Naive thymus-derived CD4-positive, alpha-beta T cell (primary cell): ENCODE data around the gene PCSK2. TPM values are rescaled to one million over a fixed set of nuclear protein-coding genes. Genes with fewer than 3 reads are reported as not detected.

Source experiments
- ATAC-seq: fragments of 150-1000 bp; cut with Tn5 transposase; 2 replicates; pipeline ENCODE4 v1.10.0; 2021; ENCODE audit warnings: mild to moderate bottlenecking, moderate library complexity
- CTCF ChIA-PET: fragments of 350-600 bp; sonication (Branson Sonifier 250); formaldehyde crosslinking; loops from one replicate; lab custom pipeline; 2021; ENCODE audit warnings: antibody characterized with exemption; lab: Charles Lee
- POLR2A ChIA-PET: fragments of 350-600 bp; sonication (Branson Sonifier 250); formaldehyde crosslinking; loops from one replicate; lab custom pipeline; 2021; ENCODE audit warnings: antibody characterized with exemption, inconsistent platforms; lab: Charles Lee
- DNase-seq, 9 donors: peaks; one replicate each; pipeline versions ENCODE4 v3.0.0 to v3.0.0-alpha.2; 2020 to 2022; ENCODE audit warnings: mixed read lengths in 1 of 9
- H3K27ac ChIP-seq: one replicate; pipeline ENCODE4 v1.7.0; 2013; ENCODE audit warnings: mild to moderate bottlenecking, low read depth, low read length, moderate library complexity
- H3K27me3 ChIP-seq, 2 donors: one replicate each; pipeline ENCODE4 v1.7.0; 2013; ENCODE audit warnings: low read length in 2 of 2, mild to moderate bottlenecking in 2 of 2, moderate library complexity in 2 of 2; ENCODE audit not compliant: control insufficient read depth in 2 of 2, insufficient read depth in 2 of 2
- H3K36me3 ChIP-seq, 3 experiments: 1 replicate in 2 of 3; 2 replicates in 1 of 3; pipeline ENCODE4 v1.7.0; 2013; ENCODE audit warnings: low read length in 3 of 3, mild to moderate bottlenecking in 3 of 3, moderate library complexity in 1 of 3; ENCODE audit not compliant: insufficient read depth in 3 of 3, control insufficient read depth in 2 of 3
- H3K4me1 ChIP-seq, 2 donors: one replicate each; pipeline ENCODE4 v1.7.0; 2013; ENCODE audit warnings: low read length in 2 of 2, mild to moderate bottlenecking in 2 of 2, moderate library complexity in 1 of 2; ENCODE audit not compliant: control insufficient read depth in 2 of 2, insufficient read depth in 2 of 2
- H3K4me3 ChIP-seq: 2 replicates; pipeline ENCODE4 v1.7.0; 2013; ENCODE audit warnings: mild to moderate bottlenecking, low read length
- H3K9me3 ChIP-seq, 3 experiments: 1 replicate in 2 of 3; 2 replicates in 1 of 3; pipeline ENCODE4 v1.7.0; 2013; ENCODE audit warnings: low read length in 3 of 3; ENCODE audit not compliant: control insufficient read depth in 2 of 3
- H3K27ac Mint-ChIP-seq, 9 donors: one replicate each; pipeline ENCODE4 v1.8.0; 2020 to 2022; ENCODE audit warnings: mixed read lengths in 9 of 9, mild to moderate bottlenecking in 8 of 9, moderate library complexity in 5 of 9, inconsistent platforms in 2 of 9
- H3K27me3 Mint-ChIP-seq, 5 donors: one replicate each; pipeline ENCODE4 v1.8.0; 2021 to 2022; ENCODE audit warnings: mixed read lengths in 5 of 5, mild to moderate bottlenecking in 1 of 5
- H3K36me3 Mint-ChIP-seq, 5 donors: one replicate each; pipeline ENCODE4 v1.8.0; 2020 to 2022; ENCODE audit warnings: mixed read lengths in 5 of 5, mild to moderate bottlenecking in 3 of 5, inconsistent platforms in 1 of 5
- H3K4me1 Mint-ChIP-seq, 7 donors: one replicate each; pipeline ENCODE4 v1.8.0; 2020 to 2022; ENCODE audit warnings: mixed read lengths in 7 of 7, mild to moderate bottlenecking in 3 of 7, inconsistent platforms in 1 of 7
- H3K4me3 Mint-ChIP-seq, 10 donors: one replicate each; pipeline ENCODE4 v1.8.0; 2020 to 2022; ENCODE audit warnings: mild to moderate bottlenecking in 10 of 10, mixed read lengths in 10 of 10, moderate library complexity in 6 of 10, inconsistent platforms in 2 of 10
- H3K9me3 Mint-ChIP-seq, 11 donors: one replicate each; pipeline ENCODE4 v1.8.0; 2020 to 2022; ENCODE audit warnings: mixed read lengths in 11 of 11, mild to moderate bottlenecking in 4 of 11, inconsistent platforms in 1 of 11, moderate library complexity in 1 of 11
- intact Hi-C, 2 donors: fragments of 100-400 bp; cut with micrococcal nuclease; formaldehyde crosslinking; loops; one replicate each; pipeline ENCODE4 v1.15.1; 2023
- polyA plus RNA-seq, 2 donors: library from polyadenylated mRNA; unstranded; fragments of 300-500 nt; fragmentation: Illumina TruSeq; gene quantifications; one replicate each; pipeline ENCODE4 v1.2.3, GENCODE V29; 2021
- total RNA-seq, 6 experiments: library from RNA in 5 of 6; stranded (reverse) in 5 of 6; gene quantifications; 1 replicate in 5 of 6; 2 replicates in 1 of 6; pipeline ENCODE4 v1.2.3 and lab custom pipeline; 2021 to 2026

The PCSK2 gene
- total and polyA plus RNA-seq, 7 experiments from 2014 or later: not detected

- Mint-ChIP-seq H3K4me3 (no peak overlapping the region), H3K36me3 (peaks cover 0 to 4% (median 0%) of the 10 kb centered on the region in 5 donors), H3K4me1 (no peaks in the 10 kb centered on the region), H3K27ac (no peak overlapping the region), H3K27me3 (peaks cover 0 to 7% (median 0%) of the 10 kb centered on the region in 5 donors), H3K9me3 (peaks cover 0 to 5% (median 0%) of the 10 kb centered on the region in 11 donors)
- no peaks in the 10 kb centered on the region for H3K9me3 ChIP-seq
- H3K27me3 ChIP-seq: no peaks in the 10 kb centered on the region
- intact Hi-C loops: loop anchor here in 1 of 2 donors (10.0 kb wide), 1 partner anchor 56 kb away; no protein-coding TSS in a partner anchor
- POLR2A ChIA-PET: no interaction called here
- CTCF ChIA-PET: no interaction called here
- no peak for ATAC-seq
- H3K36me3 ChIP-seq: no peaks in the 10 kb centered on the region
- no peak overlapping the region for H3K4me3 ChIP-seq
- no peak overlapping the region for H3K27ac ChIP-seq
- H3K4me1 ChIP-seq: no peaks in the 10 kb centered on the region
- no peak for DNase-seq
Observed at GRCh38 chr20:17470521-17470920, 243.7 kb downstream of the PCSK2 start.

- ATAC-seq (no peak), DNase-seq (no peak)
- Mint-ChIP-seq H3K4me1 (no peaks in the 10 kb centered on the region), H3K4me3 (no peak overlapping the region), H3K27me3 (peaks cover 0 to 7% (median 0%) of the 10 kb centered on the region in 5 donors), H3K36me3 (peaks cover 0 to 4% (median 0%) of the 10 kb centered on the region in 5 donors), H3K9me3 (peaks cover 0 to 5% (median 0%) of the 10 kb centered on the region in 11 donors), H3K27ac (no peak overlapping the region)
- intact Hi-C loops: loop anchor here in 1 of 2 donors (10.0 kb wide), 1 partner anchor 56 kb away; no protein-coding TSS in a partner anchor
- Histone ChIP-seq H3K36me3 (no peaks in the 10 kb centered on the region), H3K4me3 (no peak overlapping the region), H3K4me1 (no peaks in the 10 kb centered on the region), H3K27ac (no peak overlapping the region), H3K27me3 (no peaks in the 10 kb centered on the region), H3K9me3 (no peaks in the 10 kb centered on the region)
- ChIA-PET CTCF (no interaction called here), POLR2A (no interaction called here)
Observed at GRCh38 chr20:17470973-17471372, 244.1 kb downstream of the PCSK2 start.

- Mint-ChIP-seq H3K27ac (no peak overlapping the region), H3K36me3 (peaks cover 0 to 4% (median 0%) of the 10 kb centered on the region in 5 donors), H3K4me3 (no peak overlapping the region), H3K4me1 (no peaks in the 10 kb centered on the region), H3K27me3 (peaks cover 0 to 6% (median 0%) of the 10 kb centered on the region in 5 donors), H3K9me3 (peaks cover 0 to 5% (median 0%) of the 10 kb centered on the region in 11 donors)
- intact Hi-C loops: loop anchor here in 1 of 2 donors (10.0 kb wide), 1 partner anchor 57 kb away; no protein-coding TSS in a partner anchor
- Histone ChIP-seq H3K9me3 (no peaks in the 10 kb centered on the region), H3K4me3 (no peak overlapping the region), H3K36me3 (no peaks in the 10 kb centered on the region), H3K27me3 (no peaks in the 10 kb centered on the region), H3K4me1 (no peaks in the 10 kb centered on the region), H3K27ac (no peak overlapping the region)
- ChIA-PET POLR2A (no interaction called here), CTCF (no interaction called here)
- ATAC-seq: no peak
- no peak for DNase-seq
Observed at GRCh38 chr20:17471606-17472187, 244.9 kb downstream of the PCSK2 start.

DNA sequence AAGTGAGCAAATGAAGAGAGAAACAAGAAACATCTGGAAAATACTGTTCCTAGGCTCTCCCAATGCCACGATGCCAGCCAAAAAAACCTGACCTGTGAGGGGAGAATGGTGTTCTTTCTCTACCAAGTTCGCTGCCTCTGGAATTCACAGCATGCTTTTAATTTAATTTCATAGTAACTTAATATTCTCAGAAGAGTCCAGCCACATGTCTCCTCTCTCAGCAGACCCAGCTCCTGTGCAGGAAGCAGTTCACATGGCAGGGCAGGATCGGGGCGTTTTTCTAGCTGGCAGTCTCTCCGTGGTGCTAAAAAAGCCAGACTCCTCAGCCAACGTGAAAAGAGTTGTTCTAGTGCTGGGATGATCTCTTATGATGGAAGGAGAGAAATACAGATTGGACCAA, 246.8 kb downstream of the PCSK2 start:
- ChIA-PET CTCF (no interaction called here), POLR2A (no interaction called here)
- DNase-seq (no peak), ATAC-seq (no peak)
- H3K36me3 Mint-ChIP-seq: peaks cover 0 to 4% (median 0%) of the 10 kb centered on the region in 5 donors
- H3K4me3 Mint-ChIP-seq: no peak overlapping the region
- intact Hi-C loops: loop anchor here in 1 of 2 donors (10.0 kb wide), 1 partner anchor 59 kb away; no protein-coding TSS in a partner anchor
- Histone ChIP-seq H3K9me3 (no peaks in the 10 kb centered on the region), H3K4me3 (no peak overlapping the region), H3K36me3 (no peaks in the 10 kb centered on the region), H3K4me1 (no peaks in the 10 kb centered on the region), H3K27ac (no peak overlapping the region), H3K27me3 (no peaks in the 10 kb centered on the region)
- no peaks in the 10 kb centered on the region for H3K4me1 Mint-ChIP-seq
- peaks cover 0 to 5% (median 0%) of the 10 kb centered on the region in 11 donors for H3K9me3 Mint-ChIP-seq
- peaks cover 0 to 6% (median 2%) of the 10 kb centered on the region in 5 donors for H3K27me3 Mint-ChIP-seq
- H3K27ac Mint-ChIP-seq: no peak overlapping the region

GRCh38 chr20:17479063-17479657, 252.3 kb downstream of the PCSK2 start:
- Mint-ChIP-seq H3K27me3 (peaks cover 6 to 14% (median 7%) of the 10 kb centered on the region in 5 donors), H3K4me3 (no peak overlapping the region), H3K36me3 (peaks cover 0 to 4% (median 0%) of the 10 kb centered on the region in 5 donors), H3K27ac (no peak overlapping the region), H3K4me1 (no peaks in the 10 kb centered on the region), H3K9me3 (peaks cover 0 to 5% (median 0%) of the 10 kb centered on the region in 11 donors)
- ChIA-PET POLR2A (no interaction called here), CTCF (no interaction called here)
- Histone ChIP-seq H3K9me3 (no peaks in the 10 kb centered on the region), H3K4me3 (no peak overlapping the region), H3K27me3 (no peaks in the 10 kb centered on the region), H3K36me3 (no peaks in the 10 kb centered on the region), H3K27ac (no peak overlapping the region), H3K4me1 (no peaks in the 10 kb centered on the region)
- DNase-seq (no peak), ATAC-seq (no peak)
- intact Hi-C loops: loop anchor here in 1 of 2 donors (10.0 kb wide), 1 partner anchor 64 kb away; no protein-coding TSS in a partner anchor

DNA sequence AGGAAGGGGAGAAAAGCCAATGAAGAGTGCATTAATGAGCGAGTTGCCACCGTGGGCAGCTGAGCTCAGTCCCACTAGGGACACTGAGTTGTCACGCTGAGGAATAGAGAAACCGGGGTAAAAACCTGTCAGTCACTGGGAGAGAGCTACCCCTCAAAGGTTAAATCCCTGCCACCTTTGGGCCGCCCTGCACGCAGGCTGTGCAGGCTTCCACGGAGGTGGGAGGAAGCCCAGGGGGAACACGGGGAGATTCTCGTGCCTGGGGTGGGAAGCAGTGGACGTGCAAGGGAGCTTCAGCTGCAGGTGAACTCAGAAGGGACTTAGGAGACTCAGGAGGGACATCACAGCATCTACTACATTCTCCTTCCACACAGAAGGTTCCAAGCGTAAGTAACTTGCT, 253.9 kb downstream of the PCSK2 start:
- no peaks in the 10 kb centered on the region for H3K36me3 ChIP-seq
- H3K27ac ChIP-seq: no peak overlapping the region
- no peaks in the 10 kb centered on the region for H3K4me1 ChIP-seq
- no peaks in the 10 kb centered on the region for H3K36me3 Mint-ChIP-seq
- H3K4me3 Mint-ChIP-seq: no peak overlapping the region
- ChIA-PET CTCF (interaction anchor here (0.6 kb wide), 1 partner anchor 980 kb away, joined by 3 read pairs; no protein-coding TSS in a partner anchor), POLR2A (no interaction called here)
- H3K27me3 ChIP-seq: peaks cover 0 to 3% of the 10 kb centered on the region in 2 donors
- intact Hi-C loops: no loop called here
- ATAC-seq (no peak), DNase-seq (no peak)
- H3K9me3 Mint-ChIP-seq: no peaks in the 10 kb centered on the region
- H3K9me3 ChIP-seq: no peaks in the 10 kb centered on the region
- H3K4me3 ChIP-seq: no peak overlapping the region
- H3K27ac Mint-ChIP-seq: no peak overlapping the region
- no peaks in the 10 kb centered on the region for H3K4me1 Mint-ChIP-seq
- H3K27me3 Mint-ChIP-seq: peaks cover 0 to 10% (median 9%) of the 10 kb centered on the region in 5 donors
